Activated naive CD4-positive, alpha-beta T cell treated with Interleukin-2 at 50 U/mL for 16 hours (primary cell): ENCODE data around the gene RPL15.
"Not testable (repeated sequence)": the region's sequence is repeated elsewhere in the genome, so short reads cannot be mapped to it uniquely, and the experiment has no call there.

Experiments used
- DNase-seq: peaks from one replicate; pipeline ENCODE4 v3.0.0-alpha.2; 2020

Gene RPL15

DNA sequence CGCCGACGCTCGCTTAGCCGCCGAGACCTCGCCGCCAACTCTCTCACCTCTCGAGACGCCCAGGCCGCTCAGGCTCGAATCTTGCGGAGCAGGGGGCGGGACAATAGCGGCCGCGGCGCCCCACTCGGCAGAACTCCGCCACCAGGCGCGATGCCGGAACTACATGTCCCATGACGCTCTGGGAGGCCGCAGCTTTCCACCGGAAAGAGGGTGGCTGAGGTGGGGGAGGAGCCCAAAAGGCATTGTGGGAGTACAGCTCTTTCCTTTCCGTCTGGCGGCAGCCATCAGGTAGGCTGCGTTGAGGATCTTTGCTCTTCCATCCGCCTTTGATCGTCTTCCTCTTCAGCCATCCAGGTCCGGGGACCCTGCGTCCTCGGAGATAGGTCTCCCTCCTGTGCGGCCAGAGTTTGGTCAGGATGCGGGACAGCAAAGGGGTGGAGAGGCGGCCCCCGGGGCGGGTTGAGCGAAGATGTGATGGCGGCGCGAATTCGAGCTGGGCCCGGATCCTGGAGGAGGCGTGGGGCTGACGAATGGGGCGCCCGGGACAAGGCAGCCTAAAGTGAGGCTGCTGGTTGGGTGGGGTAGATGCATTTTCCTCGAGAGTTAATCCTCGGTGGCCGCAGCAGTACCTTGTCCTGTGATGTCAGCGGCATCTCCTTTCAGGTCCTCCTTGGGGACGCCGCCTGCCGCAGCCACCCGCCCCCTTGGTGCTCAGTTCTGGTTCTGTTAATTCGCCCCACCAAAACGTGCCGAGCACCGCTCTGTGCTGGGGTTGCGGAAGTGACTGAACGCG lies at the start of gene RPL15, which contains the start of gene NKIRAS1:
TSS of gene RPL15 (plus strand) at position 247 of the 793 bp plus-strand sequence. CDS start 728 bp downstream, outside the sequence.
TSS of gene NKIRAS1 (minus strand) at position 105 of the 793 bp plus-strand sequence. CDS start 6,086 bp downstream, outside the sequence.
- DNase-seq = peak; percentile 97

DNA sequence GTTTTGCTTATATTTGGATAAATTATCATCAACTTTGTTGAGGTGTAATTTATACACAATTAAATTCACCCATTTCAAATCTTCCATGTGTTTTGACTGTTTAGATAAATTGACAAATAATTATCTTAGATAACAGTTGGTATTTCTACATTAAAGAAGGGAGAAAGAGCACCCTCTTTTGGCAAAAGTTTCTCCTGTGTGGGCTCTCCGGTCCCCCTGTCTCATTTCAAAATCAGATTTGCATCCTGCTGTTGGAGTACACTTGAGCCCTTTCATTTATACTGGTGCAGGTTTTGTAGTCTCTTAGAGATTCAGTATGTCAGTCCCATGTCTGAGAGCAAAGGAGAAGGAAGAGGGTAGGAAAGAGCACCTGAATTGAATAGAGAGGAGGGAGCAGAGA lies 49.5 kb upstream of the RPL15 start:
- DNase-seq = no peak

DNA sequence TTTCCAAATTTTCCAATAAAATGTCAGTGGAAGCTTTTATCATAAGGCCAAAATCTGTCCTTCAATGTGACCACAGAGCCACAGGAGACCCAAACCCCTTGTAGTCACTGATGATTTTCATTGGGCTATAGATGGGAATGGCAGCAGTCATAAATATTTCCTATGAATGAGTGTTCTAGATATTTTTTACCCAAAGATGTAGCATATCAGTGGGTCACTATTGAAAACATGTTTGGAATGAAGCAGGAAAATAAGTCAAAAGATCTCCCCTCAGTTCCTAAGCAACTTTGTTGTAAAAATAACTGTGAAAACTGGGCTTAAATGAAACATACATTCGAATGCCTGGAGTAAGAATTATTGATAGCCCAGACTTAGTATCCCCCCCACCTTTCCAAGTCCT lies 49.1 kb upstream of the RPL15 start:
- DNase-seq = no peak

DNA sequence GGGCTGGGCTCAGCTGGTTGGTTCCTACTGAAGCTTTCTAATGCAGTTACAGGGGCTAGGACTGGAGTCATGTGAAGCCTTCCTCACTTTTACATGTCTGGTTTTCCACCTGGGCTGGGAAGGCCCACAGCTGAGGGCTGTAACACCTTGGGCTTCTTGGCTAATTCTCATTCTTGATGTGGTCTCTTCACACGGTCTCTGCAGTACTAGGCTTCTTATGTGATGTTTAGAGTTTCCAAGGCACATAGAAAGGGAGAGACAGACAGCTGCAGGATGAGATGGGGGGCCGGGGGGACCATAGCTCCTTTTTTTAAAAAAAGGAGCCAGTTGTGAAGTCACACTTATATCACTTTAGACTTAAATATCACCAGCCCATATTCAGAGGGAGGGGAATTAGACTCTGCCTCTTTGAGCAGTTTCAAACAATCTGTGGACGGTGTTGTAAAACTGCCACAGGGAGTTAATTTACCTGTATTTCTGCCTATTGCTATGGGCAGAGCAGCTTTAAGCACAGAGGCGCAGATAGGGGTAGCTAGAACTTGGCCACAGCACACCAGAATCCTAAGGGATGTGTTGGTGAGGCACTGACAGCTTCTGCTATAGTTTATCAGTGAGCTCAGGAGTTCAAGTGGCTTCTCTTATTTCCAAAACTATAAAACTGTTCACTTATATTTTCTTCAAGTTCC lies 46.8 kb upstream of the RPL15 start:
- no peak for DNase-seq

DNA sequence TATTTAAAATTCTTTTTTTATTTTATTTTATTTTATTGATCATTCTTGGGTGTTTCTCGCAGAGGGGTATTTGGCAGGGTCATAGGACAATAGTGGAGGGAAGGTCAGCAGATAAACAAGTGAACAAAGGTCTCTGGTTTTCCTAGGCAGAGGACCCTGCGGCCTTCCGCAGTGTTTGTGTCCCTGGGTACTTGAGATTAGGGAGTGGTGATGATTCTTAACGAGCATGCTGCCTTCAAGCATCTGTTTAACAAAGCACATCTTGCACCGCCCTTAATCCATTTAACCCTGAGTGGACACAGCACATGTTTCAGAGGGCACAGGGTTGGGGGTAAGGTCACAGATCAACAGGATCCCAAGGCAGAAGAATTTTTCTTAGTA lies 46.3 kb upstream of the RPL15 start:
- not testable (repeated sequence) for DNase-seq

DNA sequence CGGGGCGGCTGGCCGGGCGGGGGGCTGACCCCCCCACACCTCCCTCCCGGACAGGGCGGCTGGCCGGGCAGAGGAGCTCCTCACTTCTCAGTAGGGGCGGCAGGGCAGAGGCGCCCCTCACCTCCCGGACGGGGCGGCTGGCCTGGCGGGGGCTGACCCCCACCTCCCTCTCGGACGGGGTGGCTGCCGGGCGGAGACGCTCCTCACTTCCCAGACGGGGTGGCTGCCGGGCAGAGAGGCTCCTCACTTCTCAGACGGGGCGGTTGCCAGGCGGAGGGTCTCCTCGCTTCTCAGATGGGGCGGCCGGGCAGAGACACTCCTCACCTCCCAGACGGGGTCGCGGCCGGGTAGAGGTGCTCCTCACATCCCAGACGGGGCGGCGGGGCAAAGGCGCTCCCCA lies 45.6 kb upstream of the RPL15 start:
- not testable (repeated sequence) for DNase-seq

DNA sequence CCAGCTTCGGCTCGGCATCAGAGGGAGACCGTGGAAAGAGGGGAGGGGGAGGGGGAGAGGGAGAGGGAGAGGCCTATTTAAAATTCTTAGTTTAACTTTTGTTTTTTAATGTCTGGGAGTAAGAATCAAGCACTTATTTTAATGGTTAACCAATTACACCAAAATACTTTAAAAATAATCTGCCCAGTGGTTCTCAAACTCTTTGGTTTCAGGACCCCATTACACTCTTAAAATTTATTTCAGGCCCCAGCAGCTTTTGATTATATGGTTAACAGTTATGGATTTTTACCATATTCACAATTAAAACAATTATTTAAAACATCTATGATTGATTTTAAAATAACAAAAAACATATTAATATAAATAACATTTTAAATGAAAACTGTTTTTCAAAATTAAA lies 44.6 kb upstream of the RPL15 start:
- DNase-seq = no peak

DNA sequence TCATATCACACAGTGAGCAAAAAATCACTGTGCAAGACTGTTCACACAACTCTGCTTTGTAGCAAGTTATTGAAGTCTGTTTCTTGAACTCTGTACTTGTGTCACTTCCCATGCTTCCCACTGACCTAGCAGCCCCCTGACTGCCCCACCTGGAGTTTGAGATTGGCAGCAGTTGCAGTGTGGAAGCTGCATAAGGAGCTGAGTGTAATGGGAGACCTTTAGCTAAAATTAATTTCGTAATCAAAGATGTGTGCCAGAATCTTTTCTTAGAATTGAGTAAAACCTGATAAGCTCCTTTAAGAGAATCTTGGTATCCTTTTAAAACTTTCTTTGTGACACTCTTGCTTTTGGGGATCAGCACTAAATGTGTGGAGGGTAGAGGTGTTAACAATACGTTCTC lies 43.0 kb upstream of the RPL15 start:
- DNase-seq = no peak

DNA sequence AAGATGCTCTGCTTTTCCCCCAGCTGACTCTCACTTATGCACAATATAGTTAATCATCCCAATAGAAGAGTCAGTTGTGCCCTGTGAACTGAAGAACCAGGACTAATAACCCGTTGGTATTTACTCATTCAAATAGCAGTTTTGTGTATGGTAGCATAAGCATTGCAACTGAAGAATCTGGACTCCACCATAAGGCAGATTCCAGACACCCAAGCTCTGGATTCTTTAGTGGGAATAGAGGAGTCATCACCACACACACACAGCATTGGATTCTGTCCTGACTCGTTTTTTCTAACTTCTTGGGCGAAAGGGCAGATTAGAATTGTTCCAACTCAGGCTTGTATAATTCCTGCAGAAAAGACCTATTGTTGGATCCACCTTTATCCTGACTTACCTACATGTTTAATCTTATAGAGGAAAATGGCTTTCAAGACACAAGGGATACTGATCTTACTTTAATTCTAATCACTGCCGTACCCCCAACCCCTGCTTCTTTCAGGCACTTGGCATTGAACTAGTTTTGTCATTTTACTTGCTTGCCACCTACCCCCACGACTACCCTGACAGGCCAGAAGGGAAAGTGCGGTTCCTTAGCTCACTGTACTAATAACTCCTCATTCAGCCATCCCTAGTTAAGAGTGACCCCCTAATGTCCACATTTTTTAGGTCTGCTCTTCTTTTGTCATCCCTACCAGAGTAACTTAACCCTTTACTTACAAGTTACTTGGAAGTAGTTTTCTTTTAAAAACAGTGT lies 42.4 kb upstream of the RPL15 start:
- no peak for DNase-seq

DNA sequence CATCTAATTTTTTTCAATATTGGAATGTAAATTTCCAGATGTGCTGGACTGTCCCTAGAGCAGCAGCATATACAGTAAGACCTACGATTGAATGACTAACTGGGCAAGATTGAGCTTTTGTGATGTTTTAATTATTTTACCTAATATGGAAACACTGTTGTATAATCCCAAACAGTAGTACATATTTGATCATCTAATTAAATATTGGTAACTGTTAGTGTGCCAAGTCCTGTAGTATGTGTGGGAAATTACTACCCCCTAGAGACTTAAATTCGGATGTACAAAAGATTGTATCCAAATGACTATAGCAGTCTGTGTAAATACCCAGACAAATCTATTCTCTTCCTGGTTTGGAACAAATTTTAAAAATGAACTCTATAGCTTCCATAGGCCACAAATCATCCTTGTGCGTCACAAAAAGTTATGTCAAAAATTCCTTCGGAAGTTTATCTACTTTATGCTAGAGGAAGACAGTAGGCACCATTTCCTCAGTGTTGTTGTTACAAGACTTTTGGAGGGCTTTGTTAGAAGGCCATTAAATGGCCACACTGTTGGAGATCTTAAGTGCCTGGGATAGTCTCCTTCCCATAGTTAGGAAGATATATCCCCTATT lies 41.7 kb upstream of the RPL15 start:
- DNase-seq = no peak

DNA sequence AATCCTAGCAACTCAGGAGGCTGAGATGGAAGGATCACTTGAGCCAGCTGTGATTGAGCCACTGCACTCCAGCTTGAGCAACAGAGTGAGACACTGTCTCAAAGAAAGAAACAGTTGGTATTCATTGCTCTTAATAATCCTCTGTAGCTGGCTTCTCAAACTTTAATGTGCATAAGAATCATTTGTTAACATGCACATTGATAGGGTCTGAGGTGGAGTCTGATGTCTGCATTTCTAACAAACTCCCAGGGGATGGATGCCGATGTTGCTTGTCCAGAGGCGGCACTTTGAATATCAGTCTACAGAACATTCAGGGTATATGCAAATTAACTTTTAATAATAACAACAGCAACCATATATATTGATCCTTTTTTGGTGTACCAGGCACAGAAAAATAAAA lies 40.0 kb upstream of the RPL15 start:
- DNase-seq = no peak

DNA sequence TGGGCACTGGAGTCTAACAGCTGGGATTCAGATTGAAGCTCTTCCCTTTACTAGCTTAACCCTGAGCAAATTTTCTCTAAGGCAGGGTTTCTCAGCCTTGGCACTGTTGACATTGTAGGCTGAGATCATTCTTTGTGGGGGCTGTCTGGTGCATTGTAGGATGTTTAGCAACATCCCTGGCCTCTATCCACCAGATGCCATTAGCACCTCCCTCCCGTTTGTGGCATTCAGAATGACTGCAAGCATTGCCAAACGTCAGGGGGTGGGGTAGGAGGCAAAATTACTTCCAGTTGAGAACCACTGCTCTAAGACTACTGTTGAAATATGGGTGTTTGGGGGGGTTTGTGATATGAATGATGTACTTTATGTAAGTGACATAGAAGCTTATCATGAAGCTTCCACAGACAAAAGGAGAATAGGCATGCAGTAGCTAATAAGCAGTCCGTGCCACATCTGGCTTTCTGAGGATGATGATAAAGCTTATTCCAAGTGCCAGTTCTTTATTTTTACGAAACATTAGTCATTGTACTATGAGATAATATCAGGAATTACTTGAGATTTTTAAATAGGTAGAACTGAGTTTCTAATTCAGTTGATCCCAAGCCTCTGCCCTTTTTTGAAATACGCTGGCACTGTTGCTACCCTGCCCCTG lies 39.5 kb upstream of the RPL15 start:
- DNase-seq = no peak

DNA sequence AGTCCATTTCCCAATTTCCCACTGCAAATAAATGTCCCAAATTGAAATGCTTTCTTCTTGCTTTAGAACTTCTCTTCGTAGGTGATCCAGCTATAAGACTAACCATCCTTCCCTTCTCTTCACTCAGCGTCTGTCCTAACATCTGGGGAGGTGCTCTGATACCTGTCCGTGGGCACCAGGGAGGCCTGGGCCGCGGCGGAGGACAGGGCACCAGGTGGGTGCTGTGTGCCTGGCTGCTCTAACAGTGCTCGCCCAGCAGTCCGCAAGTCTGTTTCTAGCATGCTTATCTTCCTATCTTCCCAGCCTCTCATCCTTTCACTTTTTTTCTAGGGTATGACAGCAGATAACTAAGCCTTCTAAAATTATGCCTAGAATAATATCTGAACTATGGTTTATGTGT lies 37.4 kb upstream of the RPL15 start:
- DNase-seq = no peak

DNA sequence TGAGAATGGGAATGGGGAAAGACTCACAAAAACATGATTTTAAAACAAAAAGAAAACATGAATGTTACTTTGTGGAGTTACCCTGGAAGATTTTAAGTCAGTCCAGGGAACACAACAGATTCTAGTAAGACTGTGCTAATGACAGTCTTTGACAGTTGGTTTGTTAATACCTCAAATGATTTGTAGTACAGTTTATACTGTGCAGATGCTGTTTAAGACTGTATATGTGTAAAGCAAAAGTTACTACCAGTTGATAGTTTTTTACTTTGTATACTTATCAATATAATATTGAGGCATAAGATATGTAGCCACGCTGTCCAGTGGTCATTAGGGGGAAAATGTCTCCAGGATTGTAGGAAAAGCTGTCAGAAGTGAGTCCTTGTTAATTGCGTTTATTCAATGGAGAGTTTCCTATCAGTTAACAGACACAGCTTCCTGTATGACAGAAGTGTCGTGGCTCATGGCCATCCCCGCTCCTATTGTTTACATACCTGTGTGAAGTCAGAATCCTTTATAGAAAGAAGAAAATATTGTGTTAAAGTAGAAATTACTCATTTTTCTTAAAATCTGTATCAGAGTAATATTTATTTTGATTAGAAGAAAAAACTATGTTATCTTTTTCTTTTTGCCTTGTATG lies 36.1 kb upstream of the RPL15 start:
- no peak for DNase-seq

DNA sequence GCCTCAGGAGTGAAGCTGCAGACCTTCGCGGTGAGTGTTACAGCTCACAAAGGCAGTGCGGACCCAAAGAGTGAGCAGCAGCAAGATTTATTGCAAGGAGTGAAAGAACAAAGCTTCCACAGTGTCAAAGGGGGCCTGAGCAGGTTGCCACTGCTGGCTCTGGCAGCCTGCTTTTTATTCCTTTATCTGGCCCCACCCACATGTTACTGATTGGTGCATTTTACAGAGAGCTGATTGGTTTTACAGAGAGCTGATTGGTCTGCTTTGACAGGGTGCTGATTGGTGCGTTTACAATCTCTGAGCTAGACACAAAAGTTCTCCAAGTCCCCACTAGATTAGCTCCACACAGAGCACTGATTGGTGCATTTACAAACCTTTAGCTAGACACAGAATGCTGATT lies 34.9 kb upstream of the RPL15 start:
- DNase-seq = not testable (repeated sequence)

DNA sequence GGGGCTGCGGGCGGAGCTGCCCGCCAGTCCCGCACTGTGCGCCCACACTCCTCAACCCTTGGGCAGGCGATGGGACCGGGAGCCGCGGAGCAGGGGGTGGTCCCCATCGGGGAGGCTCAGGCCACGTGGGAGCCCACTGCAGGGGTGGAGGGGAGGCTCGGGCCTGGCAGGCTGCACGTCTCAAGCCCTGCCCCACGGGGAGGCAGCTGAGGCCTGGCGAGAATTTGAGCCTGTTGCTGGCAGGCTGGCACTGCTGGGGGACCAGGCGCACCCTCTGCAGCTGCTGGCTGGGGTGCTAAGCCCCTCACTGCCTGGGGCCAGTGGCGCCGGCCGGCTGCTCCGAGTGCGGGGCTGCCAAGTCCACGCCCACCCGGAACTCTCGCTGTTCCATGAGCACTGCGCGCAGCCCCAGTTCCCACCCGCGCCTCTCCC lies 34.4 kb upstream of the RPL15 start:
- DNase-seq = no peak

DNA sequence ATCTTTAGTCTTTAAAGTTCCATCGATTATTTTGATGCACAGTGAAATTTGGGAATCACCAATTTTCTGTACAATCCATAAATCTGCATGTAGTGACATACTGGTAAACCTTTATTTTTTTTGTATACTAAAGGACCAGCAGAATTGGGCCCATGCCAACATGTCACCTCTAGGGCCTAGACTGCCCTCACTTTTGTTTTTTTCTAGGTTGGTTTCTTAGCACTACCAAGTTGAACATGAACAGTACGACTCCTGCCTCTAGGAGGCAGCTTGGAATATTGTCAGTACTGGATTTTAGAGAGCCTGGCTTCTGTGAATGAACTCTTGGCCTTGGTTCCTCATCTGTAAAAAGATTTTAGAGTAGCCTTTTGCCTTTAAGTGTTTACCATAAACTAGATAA lies 32.5 kb upstream of the RPL15 start:
- DNase-seq = no peak

DNA sequence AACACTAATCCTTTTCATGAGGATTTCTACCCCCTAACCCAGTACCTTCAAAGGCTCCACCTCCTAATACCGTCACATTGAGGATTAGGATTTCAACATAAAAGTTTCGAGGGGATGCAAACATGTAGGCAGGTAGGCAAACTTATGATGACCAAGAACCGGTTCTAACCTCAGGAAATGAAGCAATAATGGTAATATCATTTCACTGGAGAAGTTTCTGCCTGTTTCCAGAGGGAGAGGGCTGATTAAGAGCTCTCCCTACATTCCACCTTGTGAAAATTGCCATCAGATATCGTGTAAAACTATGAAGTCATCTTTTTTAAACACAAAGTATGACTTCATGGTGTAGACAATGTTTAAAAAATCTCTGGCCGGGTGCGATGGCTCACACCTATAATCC lies 31.7 kb upstream of the RPL15 start:
- no peak for DNase-seq

DNA sequence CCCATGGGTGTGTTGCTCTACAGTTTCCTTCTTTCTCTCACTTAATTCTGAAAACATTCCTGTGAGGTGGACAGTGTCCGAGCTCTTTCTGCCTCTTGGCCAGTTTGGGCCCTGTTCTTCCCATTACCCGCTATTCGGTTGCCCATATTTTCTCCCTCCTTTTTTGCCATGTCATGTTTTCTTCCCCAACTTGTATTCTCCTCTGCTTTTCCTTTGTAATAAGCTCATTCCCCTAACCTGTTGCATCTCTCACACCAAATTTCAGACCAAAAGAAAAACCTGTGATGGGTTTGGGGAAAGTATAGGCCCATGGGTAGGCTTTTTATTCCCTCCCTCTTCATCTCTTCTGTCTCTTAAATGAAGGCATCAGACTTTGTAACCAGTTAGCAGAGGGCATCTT lies 30.6 kb upstream of the RPL15 start:
- no peak for DNase-seq

DNA sequence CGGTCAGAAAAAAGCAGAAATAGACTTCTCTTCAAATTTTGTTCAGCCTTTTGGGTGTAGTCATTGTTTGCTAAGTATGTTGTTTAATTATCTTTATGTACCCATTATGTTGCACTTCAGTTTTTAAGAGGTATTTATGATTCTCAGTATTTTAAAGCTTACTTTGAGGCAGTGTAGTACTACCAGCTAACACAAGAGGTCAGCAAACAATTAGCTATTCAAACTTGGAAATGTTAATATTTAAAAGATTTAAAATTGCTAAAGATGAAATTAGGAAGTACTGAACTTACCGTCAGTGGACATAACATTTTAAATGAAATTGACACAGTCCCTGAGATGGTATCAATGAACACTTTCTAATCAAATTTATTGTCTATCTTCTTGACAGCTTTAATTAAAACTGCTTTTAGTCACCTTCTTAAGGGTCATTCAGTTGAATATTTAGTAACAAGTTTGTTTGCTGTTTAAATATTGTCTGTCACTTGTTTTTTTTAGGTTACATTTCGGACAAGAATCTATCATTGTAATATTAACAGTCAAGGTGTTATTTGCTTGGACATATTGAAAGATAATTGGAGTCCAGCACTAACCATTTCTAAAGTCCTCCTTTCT lies 28.2 kb upstream of the RPL15 start:
- DNase-seq = no peak

DNA sequence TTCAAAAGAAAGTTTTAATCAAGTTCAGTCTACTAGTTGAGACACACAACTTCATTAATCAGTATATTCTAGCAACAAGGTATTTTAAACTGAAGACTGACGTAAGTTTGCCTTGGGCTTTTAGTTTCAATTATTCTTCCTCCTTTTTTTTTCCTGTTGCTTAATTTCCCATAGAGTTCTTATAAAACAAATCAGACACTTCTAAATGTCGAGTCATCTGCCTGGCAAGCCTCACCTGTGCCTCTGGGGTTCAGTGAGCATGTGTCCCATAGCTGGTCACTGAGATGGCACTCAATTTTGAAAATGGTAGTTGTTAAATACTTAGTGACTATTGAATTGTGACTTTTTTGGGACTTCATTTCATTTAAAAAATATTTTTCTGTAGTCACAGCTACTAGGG lies 27.5 kb upstream of the RPL15 start:
- DNase-seq = no peak

DNA sequence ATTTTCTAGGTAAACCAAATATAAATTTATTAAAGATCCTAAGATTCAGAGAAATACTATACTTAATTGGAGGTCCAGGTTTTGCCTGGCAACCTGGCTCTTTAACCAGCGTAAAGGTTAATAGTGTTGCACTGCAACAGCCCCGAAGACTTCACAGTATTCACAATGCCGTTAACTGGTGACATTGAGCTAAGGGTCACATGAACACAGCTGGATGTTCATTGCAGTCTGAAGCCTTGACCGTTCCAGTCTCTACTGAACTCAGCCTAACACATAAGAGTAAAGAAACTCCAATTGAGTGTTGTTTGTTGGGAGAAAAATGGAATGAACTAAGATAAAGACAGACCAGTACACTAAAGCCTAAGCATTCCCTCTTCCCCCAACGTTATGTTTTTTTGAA lies 27.0 kb upstream of the RPL15 start:
- no peak for DNase-seq
